GM12874 (cell line): ENCODE measurements around the gene CXCL6.

Source experiments
- TF ChIP-seq, protein P1 (sequence below): IDR thresholded peaks from 2 replicates; pipeline ENCODE4 v1.5.1; 2011; ENCODE audit warnings: low read depth, mild to moderate bottlenecking, control low read depth, low read length, moderate library complexity; ENCODE audit not compliant: insufficient read depth

The CXCL6 gene

DNA sequence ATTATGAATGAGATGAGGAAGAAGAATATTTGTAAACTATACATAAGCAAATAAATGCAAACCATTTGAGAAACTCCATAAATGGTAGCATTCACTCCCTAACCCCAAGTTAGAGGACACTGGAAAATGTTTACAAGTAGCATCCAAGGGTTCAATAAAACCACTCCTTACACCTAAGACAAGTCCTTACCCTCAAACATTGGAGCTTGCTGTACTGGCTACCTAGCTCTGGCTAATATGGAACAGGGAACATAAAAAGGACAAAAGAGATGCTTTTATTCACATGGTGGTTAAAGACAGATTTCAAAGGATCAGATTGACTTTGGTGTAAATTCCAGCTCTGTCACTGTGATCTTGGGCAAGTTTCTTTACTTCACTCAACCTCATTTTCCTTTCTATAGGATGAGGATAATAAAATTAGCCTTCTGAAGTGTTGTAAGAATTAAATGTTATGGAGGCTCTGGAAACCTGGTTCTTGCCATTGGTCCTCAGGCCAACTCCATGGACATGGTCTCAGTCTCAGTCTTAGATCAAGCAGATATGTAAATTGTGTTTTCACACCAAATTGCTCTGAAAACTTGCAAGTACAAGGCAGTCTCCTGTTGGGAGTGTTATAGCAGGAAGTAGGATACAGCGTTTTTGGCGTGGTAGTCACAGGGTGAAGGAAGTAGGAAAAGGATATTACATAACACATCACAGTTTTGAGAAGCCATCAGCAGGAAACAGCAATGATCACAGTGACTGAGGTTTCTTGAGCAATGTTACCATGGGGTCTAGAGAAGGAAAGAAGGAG is 36.0 kb downstream of the CXCL6 start:
- TF ChIP-seq, protein P1, sequence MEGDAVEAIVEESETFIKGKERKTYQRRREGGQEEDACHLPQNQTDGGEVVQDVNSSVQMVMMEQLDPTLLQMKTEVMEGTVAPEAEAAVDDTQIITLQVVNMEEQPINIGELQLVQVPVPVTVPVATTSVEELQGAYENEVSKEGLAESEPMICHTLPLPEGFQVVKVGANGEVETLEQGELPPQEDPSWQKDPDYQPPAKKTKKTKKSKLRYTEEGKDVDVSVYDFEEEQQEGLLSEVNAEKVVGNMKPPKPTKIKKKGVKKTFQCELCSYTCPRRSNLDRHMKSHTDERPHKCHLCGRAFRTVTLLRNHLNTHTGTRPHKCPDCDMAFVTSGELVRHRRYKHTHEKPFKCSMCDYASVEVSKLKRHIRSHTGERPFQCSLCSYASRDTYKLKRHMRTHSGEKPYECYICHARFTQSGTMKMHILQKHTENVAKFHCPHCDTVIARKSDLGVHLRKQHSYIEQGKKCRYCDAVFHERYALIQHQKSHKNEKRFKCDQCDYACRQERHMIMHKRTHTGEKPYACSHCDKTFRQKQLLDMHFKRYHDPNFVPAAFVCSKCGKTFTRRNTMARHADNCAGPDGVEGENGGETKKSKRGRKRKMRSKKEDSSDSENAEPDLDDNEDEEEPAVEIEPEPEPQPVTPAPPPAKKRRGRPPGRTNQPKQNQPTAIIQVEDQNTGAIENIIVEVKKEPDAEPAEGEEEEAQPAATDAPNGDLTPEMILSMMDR: no peak

GRCh38 chr4:73874386-73874785 is 37.9 kb downstream of the CXCL6 start:
- TF ChIP-seq, protein P1: no peak

DNA sequence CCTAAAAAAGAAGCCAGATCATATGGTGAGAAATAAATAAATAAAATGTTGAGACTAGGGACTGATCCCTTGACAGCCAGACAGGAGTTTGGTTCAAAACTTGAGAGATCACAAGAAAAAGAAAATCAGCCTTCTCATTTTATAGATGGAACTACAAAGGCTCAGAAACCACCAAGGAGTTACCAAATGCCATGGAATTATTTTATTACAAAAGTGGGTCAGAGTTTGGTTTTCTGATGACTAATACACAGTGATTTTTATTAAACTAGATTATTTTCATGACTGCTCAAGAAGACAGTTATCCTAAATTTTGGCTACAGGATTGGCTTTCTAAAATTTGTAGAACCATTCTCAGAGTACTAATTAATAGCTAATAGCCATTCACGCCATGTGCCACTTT is 38.9 kb downstream of the CXCL6 start:
- TF ChIP-seq, protein P1: no peak

DNA sequence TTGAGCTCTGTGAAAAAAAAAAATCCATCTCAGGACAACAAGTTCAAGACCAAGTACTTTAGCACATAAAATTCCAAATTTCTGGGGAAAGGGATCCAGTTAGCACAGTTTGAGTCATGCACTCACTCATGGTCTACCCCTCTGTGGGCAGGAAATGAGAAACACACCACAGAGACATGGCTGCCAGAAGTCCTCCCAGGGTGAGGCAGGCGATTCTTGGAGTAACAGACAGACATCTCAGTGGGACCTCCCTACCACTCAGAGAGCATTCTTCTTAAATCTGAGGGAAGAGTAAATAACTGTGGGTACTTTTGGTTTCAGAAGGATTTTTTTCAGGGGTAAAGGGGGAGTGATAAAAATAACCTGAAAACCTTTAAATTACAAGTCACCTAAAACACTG is 46.8 kb downstream of the CXCL6 start:
- TF ChIP-seq, protein P1: no peak

GRCh38 chr4:73885574-73886267 is 49.2 kb downstream of the CXCL6 start:
- TF ChIP-seq, protein P1: no peak
